ENCODE measurements around the gene THRA. TPM values are rescaled to one million over a fixed set of nuclear protein-coding genes. Genes with fewer than 3 reads are reported as not detected.
A peak's percentile ranks its signal among the peaks of the same experiment; 100 is the strongest.

The THRA gene
- total and polyA plus RNA-seq, 2 experiments from 2014 or later = 58.1 to 87.0 TPM

GRCh38 chr17:40075942-40076498 lies 13.3 kb downstream of the THRA start:
- no peaks in the 10 kb centered on the region for H3K36me3 ChIP-seq
- H3K4me1 ChIP-seq (ENCODE audit: low read depth) = peaks cover 51% of the 10 kb centered on the region
- no peaks in the 10 kb centered on the region for H3K9me3 ChIP-seq (ENCODE audit: low read depth)
- H3K27ac ChIP-seq = peak overlapping the region; percentile 89
- TF ChIP-seq CTCF (IDR thresholded peaks at IDR 0.05; ENCODE audit: low read depth, low read length) = no peak
- DNase-seq (ENCODE audit: low read depth in 1 of 2, low spot score in 1 of 2) = no peak
- peak overlapping the region; percentile 3 for H3K4me3 ChIP-seq
- no peaks in the 10 kb centered on the region for H3K27me3 ChIP-seq

GRCh38 chr17:40076591-40076990 lies 13.8 kb downstream of the THRA start:
- H3K4me1 ChIP-seq (ENCODE audit: low read depth) = peaks cover 45% of the 10 kb centered on the region
- TF ChIP-seq CTCF (IDR thresholded peaks at IDR 0.05; ENCODE audit: low read depth, low read length) = no peak
- H3K4me3 ChIP-seq = peak overlapping the region; percentile 3
- H3K27me3 ChIP-seq = no peaks in the 10 kb centered on the region
- H3K9me3 ChIP-seq (ENCODE audit: low read depth) = no peaks in the 10 kb centered on the region
- peak overlapping the region; percentile 89 for H3K27ac ChIP-seq
- H3K36me3 ChIP-seq = no peaks in the 10 kb centered on the region
- peak in 1 of 2 donors; percentile 36 for DNase-seq (ENCODE audit: low read depth in 1 of 2, low spot score in 1 of 2)

- no peak overlapping the region for H3K4me3 ChIP-seq
- DNase-seq (ENCODE audit: low read depth in 1 of 2, low spot score in 1 of 2) = no peak
- no peak for TF ChIP-seq CTCF (IDR thresholded peaks at IDR 0.05; ENCODE audit: low read depth, low read length)
These were observed 16.8 kb downstream of the THRA start for GRCh38 chr17:40079545-40079944.

GRCh38 chr17:40084477-40084876 lies 21.7 kb downstream of the THRA start:
- Histone ChIP-seq H3K4me1 (ENCODE audit: low read depth) (no peaks in the 10 kb centered on the region), H3K9me3 (ENCODE audit: low read depth) (no peaks in the 10 kb centered on the region), H3K36me3 (peaks cover 36% of the 10 kb centered on the region), H3K27ac (no peak overlapping the region), H3K27me3 (no peaks in the 10 kb centered on the region), H3K4me3 (no peak overlapping the region)
- TF ChIP-seq CTCF (IDR thresholded peaks at IDR 0.05; ENCODE audit: low read depth, low read length) = no peak
- DNase-seq (ENCODE audit: low read depth in 1 of 2, low spot score in 1 of 2) = no peak

More at GRCh38 chr17:40079545-40079944, 16.8 kb downstream of the THRA start:
- H3K9me3 ChIP-seq (ENCODE audit: low read depth) = no peaks in the 10 kb centered on the region
- H3K27ac ChIP-seq = no peak overlapping the region
- H3K4me1 ChIP-seq (ENCODE audit: low read depth) = peaks cover 23% of the 10 kb centered on the region
- no peaks in the 10 kb centered on the region for H3K27me3 ChIP-seq
- peaks cover 6% of the 10 kb centered on the region for H3K36me3 ChIP-seq

GRCh38 chr17:40086150-40087044 lies 23.6 kb downstream of the THRA start:
- no peaks in the 10 kb centered on the region for H3K27me3 ChIP-seq
- peaks cover 2% of the 10 kb centered on the region for H3K4me1 ChIP-seq (ENCODE audit: low read depth)
- H3K4me3 ChIP-seq = no peak overlapping the region
- TF ChIP-seq CTCF (IDR thresholded peaks at IDR 0.05; ENCODE audit: low read depth, low read length) = peak; percentile 69
- peak; percentile 63 to 78 for DNase-seq (ENCODE audit: low read depth in 1 of 2, low spot score in 1 of 2)
- H3K9me3 ChIP-seq (ENCODE audit: low read depth) = no peaks in the 10 kb centered on the region
- no peak overlapping the region for H3K27ac ChIP-seq
- peaks cover 36% of the 10 kb centered on the region for H3K36me3 ChIP-seq
